HK-2 (cell line): ENCODE results near the gene MAGI1.

Experiments used
- DNase-seq: peaks from one replicate; pipeline ENCODE4 v3.0.0-alpha.2; 2018; ENCODE audit not compliant: unreplicated experiment

Gene MAGI1

DNA sequence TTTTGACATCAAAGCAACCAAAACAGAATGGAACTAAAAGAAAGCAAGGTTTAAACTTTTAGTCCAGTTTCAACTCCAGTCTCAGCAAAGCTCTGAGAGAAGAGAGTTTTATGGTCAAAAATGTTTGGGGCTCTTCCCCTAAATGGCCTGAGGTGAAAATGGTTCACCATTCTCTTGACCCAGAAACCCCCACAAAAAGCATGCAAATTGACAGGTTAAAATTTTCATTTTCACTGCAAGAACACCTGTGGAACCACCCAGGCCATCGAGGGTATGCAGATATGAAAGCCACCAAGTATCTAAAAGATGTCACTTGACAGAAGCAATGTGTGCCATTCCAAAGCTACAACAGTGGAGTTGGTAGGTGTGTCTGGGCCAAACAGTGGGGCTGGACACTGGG lies 195.0 kb downstream of the MAGI1 start:
- DNase-seq: no peak

- DNase-seq: no peak
Observed at GRCh38 chr3:65837604-65838003, 201.1 kb downstream of the MAGI1 start.

- no peak for DNase-seq
Observed at GRCh38 chr3:65836047-65836446, 202.7 kb downstream of the MAGI1 start.

- no peak for DNase-seq
Observed at GRCh38 chr3:65833761-65834505, 204.8 kb downstream of the MAGI1 start.

GRCh38 chr3:65831733-65832425 lies 206.8 kb downstream of the MAGI1 start:
- no peak for DNase-seq

DNA sequence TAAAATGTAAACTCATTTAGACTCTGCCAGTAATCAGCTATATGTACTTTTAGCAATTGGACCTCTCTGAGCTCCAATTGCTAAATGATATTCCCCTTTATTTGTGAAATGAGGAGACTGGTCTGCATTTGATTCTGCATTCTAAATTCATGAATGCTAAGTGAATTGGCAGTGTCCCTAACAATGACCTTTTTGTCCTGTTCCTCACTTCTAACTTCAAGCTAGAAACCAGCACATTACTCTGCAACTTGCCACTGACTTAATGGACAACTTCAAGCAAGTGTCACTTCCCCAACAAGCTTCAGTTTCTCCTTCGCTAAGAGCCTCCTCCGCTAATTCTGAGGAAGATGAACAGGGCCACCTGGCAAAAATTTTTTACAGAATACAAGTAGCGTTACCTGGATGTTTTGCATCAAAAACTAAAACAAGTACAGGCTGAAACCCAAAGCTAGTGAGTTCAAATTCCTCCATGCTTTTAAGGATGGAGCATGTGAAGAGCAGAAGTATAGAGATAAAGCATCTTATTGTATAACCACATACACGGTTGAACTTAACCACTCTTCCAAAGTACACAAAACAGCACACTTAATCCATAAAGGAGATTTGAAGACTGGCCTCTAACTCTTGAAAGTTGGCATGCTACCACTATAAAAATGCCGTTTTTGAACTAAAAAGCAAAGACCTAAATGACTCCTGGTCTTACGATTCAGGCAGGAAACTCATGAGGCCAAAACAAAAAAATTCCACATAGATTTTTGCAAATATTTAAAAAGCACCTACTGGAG lies 207.6 kb downstream of the MAGI1 start:
- no peak for DNase-seq

DNA sequence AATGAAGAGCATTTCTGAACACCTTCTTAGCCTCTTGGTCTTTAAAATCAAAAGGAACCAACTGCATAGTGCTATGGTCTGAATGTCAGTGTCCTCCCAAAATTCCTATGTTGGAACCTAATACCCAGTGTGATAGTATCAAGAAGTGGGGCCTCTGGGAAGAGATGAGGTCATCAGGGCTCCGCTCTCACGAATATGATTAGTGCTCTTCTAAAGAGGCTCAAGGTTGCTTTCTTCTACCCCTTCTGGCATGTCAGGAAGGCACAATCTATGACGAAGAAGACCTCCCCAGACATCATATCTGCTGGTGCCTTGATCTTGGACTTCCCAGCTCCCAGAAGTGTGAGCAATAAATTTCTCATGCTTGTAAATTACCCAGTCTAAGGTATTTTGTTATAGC lies 209.5 kb downstream of the MAGI1 start:
- DNase-seq: no peak

DNA sequence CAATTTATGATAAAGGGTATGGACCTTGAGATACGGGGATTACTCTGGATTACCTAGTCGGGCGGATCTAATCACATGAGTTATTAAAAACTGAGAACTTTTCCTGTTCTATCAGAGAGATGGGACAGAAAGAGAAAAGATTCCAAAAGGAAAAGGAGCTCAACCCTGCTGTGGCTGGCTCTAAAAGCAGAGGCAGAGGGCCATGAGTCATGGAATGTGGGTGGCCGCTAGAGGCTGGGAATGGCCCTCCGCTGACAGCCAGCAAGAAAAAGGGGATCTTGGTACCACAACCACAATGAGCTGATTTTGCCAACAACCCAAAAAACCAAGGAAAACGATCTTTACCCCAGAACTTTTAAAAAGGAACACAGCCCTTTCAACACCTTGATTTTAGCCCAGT lies 210.0 kb downstream of the MAGI1 start:
- DNase-seq: no peak

DNA sequence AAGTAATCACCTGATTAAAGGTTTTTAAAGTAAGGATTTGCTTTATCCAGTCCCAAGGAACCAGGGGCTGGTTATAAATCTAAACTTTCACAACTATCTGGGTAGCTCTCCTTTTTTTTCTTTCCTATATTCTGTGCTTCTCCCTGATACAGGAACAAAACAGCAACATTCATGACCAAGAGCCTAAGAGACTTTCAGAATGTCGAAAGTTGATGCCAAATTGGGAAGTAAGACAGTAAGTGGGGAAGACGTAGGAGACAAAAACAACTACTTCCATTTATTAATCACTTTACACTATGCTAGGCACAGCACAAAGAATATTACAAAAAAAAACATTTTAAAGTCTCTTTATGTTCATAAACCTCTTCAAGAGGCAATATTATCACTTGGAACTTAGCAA lies 211.6 kb downstream of the MAGI1 start:
- no peak for DNase-seq

DNA sequence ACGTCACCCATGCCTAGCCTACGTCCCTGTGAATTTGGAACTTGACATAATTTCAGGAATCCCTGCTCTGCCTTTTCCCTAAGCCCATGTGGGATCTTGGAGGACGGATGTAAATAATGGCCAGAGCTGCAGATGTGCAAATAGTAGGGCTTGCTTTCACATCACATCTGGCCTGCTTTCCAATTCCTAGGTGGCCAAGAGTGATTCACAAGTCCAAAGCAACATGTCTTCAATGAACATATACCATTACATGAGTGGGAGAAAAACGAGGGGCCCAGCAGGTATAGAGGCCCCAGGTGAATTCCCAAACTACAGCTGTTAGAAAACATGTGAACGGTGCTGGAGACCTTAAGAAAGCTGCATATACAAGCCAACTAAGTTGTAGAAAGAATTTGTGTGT lies 214.6 kb downstream of the MAGI1 start:
- no peak for DNase-seq

DNA sequence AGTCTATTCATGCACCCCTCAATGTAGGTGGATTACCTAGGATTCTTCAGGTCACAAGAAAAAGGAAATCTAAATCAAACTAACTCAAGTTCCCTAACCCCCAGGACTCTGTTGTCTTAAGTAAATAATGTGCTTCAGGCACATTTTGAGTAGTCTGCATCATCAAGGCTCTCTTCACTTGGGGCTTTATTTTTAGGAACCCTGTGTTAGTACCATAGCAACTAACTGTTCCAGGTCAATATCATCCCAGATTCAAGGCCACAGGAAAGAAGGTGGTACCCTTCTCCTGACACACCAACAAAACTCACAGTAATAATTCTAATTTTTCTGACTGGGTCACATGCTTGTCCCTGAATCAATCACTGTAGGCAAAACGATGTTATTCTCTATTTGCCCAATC lies 218.1 kb downstream of the MAGI1 start:
- DNase-seq: no peak

DNA sequence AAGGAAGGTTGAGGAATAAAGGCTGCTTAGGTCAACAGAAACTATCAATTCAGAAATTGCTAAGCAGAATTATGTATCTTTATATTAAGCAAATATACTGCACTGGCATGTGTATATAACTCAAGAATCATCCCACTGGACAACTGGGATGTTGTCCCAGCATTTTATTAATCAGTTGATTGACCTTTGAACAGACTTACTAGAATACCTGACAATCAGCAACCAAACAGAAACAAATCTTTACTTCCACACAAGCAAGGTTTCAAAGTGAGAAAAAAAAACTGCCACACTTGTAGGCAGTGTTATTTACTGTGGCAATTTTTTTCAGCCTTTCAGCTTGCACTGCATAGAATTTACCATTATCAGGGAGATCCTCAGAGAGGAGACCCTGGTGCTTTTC lies 218.8 kb downstream of the MAGI1 start:
- DNase-seq: no peak

DNA sequence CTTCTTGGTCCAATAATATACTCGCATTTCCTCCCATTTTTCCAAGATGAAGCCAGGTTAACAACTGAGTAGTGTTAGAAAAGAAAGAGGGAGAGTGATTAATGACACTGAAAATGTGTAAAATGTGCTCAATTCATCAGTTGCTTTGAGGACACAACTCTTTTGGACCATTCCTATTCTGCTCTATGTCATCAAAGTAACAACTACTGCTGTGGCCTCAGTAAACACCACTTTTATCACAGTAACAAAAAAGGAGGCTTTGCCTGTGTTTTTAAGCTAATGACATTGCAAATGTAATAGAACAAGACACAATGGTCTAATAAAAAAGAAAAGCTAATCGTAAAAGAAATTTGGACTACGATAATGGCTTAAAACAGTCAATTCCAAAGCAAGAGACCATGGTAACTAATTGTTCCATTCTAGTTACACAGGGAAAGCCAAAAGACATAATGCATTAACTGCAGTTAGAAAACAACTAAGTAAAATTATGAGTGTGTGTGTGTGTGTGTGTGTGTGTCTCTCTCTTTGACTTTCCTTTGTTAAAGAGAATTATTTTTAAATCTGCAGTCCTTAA lies 221.1 kb downstream of the MAGI1 start:
- DNase-seq: no peak

- DNase-seq: no peak
Observed at GRCh38 chr3:65816208-65816607, 222.5 kb downstream of the MAGI1 start.

- no peak for DNase-seq
Observed at GRCh38 chr3:65814845-65815578, 223.7 kb downstream of the MAGI1 start.

DNA sequence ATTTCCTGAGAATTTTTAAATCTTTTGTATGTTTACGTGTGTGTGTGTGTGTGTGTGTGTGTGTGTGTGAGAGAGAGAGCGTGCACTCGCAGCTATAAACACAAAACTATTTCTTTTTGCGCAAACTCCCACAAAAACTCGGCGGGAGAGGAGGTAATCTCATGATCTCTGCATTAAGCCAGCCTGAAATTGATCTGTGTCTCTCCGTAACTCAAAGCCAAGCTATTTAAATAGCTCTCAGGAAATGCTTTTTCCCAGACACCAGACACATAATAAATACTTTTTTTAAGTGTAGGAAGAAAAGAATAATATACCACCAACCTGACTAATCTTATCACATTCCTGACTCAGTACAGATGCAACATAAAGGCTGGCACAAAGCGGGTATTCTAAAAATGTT lies 226.8 kb downstream of the MAGI1 start:
- DNase-seq: no peak

DNA sequence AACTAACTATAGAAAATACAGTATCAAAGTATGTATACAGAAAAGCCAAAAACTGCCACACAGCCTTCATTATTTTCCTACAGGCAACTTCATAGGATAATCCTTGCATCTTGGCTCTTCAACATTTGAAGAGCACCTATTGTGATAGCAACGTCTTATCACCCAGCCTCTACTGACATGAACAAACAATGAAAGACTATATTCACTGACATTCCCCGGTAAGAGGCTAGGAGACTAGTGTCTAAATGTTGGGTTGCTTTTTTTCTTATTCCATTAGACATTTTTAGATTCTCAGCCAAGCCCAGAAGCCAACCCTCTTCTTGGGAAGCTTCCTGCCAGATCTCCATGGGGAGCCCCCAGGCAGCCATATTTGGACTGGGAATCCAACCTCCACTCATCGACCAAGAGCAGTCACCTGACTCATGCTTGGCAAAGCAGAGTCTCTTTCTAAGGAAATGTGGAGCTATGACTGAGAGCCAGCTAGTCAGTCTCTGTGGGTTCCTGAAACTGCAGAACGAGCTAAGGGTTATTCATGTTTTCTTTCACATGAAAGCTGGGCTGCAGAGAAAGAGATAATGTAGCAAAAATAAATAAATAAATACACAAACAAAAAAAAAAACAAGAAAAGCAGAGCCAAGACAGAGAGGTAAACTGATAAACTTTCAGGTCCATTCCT lies 227.5 kb downstream of the MAGI1 start:
- DNase-seq: no peak

- no peak for DNase-seq
Observed at GRCh38 chr3:65810302-65810701, 228.4 kb downstream of the MAGI1 start.

DNA sequence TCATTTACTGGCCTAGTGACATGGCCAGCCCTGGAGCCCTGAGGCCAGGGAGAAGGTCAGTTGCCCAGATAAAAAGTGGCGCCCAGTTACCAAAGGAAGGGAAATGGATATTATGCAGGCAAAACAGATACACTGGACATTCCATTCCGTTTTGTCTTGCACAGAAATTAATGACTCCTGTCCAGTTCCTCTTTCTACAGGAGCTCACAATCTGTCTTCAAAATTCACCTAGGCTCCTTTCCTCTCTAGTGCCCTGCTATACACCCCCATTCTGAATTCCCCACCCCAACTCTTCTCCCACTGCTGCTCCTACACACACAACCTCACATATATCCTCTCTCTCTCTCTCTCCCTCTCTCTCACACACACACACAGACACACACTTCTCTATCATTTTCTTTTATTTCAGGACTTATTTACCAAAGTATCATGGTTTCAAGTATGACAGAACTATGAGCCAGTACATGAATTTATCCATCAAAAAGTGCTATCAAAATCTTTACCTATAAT lies 229.0 kb downstream of the MAGI1 start:
- DNase-seq: no peak

DNA sequence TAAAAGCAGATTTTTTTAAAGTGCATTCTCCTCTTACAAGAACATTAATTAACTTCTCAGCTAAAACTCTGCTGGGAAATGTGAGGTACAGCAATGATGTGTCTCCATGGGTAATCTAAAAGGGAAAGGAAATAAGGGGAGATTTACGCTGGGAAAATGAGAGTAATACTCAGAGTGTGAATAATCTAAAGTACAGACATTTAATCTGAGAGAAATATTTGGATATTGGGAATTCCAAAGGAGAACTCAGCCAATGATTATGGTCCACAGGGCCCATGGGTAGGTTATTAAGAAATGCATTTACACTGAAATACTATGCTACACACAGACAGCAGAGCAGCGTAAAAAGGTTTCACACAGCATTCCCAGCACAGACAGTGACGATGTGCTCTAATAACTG lies 229.9 kb downstream of the MAGI1 start:
- DNase-seq: no peak

GRCh38 chr3:65808407-65808806 lies 230.3 kb downstream of the MAGI1 start:
- DNase-seq: no peak
